NCI-H524 (cell line): ENCODE results near the gene GRK5.

Experiments used
- DNase-seq, 2 experiments: peaks; one replicate each; lab custom pipeline; 2025; lab: John Stamatoyannopoulos, UW

The GRK5 gene

DNA sequence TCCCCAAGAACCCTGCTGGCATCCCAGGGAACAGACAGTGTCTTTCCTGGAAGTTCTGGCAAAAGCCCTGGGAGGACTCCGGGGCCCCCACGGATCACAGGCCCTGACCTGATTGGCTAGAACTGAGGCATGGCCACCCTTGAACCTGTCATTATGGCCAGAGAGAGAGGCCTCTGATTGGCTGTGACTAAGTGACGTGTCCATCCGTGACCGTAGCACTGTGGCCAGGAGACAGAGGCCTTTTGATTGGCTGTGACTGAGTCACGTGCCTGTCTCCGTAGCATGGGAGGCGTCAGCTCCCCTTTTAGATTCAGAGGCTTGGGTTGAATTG is 171.3 kb downstream of the GRK5 start:
- peak in 1 of 2 experiments; percentile 39 for DNase-seq

DNA sequence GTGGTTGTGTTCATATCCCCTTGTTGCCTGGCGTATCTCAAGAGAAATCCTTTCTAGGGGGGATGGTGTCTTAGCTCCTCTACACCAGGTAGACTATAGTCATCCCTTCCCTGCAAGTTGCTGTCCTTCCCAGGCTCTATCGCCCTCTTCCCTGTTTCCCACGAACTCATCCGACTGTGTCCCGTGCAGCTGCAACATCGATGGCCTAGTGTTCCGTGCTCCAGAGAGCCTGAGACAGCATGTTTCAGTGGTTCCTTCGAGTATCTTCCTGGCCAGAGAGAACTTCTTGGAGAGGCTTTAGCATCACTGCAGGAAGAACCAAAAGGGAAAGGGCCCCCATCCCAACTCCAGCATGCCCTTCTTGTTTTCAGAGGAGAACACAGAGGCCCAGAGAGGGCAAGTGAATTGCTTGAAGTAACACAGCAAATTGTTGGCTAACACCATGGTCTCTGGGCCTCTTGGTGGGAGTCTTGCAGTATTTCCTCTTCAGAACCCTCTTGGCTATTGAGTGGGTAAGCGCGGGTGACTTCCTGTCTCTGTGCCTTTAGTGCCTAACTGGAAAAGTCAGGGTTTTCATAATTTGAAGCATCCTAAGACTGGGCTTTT is 172.2 kb downstream of the GRK5 start:
- no peak for DNase-seq

DNA sequence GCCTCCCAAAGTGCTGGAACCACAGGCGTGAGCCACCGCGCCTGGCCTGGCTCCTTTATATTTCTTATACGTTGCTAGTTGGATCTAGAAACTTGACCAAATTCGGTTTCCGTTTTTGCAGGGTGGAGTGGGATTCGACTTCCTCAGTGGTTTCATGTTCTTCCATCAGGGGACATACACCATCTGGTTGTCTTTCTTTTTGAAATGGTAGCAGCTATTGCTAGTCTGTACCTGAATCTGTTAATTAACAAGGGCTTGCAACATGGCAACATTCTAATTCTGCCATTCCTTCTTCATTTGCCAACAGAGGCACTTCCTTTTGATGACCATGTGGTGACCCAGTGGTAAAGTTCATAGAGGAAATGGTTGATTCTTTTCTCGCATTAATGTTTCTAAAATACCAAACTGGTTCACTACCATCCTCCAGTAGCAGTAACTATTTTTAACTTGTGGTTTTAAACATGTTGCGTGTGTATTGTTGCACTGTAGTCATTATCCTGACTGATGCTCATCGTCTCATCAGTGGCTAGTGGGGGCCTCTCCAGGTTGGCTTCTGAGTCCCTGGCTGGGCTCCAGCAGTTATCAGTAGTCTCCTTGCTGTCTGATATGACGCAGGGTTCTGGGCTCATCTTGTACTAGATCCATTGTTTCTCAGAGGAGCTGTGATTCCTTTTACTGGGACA is 175.9 kb downstream of the GRK5 start:
- no peak for DNase-seq

DNA sequence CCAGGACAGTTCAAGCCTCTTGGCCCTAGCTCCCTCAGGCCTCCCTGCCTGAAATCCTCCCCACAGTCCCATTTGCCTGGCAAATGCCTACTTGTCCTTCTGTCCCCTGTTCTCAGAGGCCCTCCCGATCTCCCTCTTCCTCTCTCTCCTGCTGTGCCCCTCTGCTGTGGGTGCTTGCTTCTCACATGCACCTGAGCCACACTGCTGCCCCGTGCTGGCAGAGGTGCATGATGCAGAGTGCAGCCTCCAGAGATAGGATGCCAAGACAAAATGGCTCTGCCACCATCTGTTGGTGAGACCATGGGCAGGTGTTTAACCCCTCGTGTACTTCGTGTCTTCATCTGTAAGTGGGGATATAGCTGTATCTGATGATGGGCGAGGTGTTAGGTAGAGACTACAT is 176.8 kb downstream of the GRK5 start:
- DNase-seq, result peak in 1 of 2 experiments; percentile 58

DNA sequence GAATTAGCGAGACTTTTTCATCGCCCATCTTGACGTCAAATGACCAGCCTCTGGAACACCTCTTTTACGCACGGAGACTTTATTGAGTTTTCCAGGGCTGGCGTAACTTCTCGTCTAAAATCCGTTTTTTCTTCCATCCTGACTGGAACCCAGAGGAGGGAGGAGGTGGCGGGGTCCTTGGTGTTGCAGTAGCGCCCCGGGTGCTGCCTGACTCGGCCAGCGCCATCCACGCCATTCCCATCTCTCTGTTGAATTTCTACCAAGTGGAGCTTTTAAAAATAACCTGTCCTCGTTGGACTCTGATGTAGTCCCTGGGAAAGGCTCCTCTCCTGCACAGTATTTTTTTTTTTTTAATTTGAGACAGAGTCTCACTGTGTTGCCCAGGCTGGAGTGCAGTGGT is 179.3 kb downstream of the GRK5 start:
- no peak for DNase-seq

- DNase-seq, result no peak
Measured at GRCh38 chr10:119388849-119389345, 181.5 kb downstream of the GRK5 start.

- DNase-seq, result no peak
Measured at GRCh38 chr10:119391440-119392251, 184.3 kb downstream of the GRK5 start.

GRCh38 chr10:119393019-119393418 is 185.6 kb downstream of the GRK5 start:
- DNase-seq, result no peak

DNA sequence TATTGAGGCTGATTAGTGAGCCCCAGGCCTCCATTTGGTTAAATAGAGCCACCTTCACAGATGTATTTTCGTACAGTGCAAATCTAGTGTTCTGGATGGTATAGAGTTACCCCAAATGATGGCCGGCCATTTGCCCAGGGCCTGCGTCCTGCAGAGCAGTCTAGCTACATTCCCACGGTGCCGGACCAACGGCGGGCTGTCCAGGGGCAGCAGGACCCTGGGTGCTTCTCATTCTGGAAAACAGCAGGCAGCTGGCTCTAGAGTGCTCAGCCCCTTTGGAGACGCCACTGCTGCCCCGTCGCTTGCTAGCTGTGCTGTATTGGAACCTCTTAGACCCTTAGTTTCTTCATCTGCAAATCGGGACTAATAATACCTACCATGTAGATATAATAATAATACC is 186.1 kb downstream of the GRK5 start:
- DNase-seq, result no peak

GRCh38 chr10:119393845-119394244 is 186.5 kb downstream of the GRK5 start:
- DNase-seq, result no peak

DNA sequence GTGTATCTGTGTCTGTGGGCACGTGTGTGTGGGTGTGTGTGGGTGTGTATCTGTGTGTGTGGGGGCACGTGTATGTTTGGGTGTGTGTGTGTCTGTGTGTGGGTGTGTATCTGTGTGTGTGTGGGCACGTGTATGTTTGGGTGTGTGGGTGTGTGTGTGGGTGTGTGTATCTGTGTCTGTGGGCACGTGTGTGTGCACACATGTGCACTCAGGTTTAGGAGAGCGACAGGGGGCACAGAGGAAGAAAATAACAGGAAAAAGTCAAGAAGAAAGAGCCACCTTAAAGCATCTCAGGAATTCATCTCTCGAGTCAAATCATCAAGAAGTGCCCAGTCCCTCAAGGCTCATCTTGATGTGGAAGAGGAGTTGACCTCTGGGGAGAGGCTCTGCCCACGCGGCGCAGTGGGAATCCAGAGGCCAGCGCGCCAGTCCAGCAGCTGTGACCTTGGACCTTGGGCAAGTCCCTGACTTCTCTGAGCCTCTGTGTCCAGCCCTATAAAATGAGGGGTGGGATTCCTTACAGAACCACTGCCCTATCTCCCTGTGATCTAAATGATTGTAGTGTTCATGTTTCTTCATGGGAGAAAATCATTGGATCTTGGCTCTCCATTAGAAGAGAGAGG is 187.4 kb downstream of the GRK5 start:
- DNase-seq, result no peak

DNA sequence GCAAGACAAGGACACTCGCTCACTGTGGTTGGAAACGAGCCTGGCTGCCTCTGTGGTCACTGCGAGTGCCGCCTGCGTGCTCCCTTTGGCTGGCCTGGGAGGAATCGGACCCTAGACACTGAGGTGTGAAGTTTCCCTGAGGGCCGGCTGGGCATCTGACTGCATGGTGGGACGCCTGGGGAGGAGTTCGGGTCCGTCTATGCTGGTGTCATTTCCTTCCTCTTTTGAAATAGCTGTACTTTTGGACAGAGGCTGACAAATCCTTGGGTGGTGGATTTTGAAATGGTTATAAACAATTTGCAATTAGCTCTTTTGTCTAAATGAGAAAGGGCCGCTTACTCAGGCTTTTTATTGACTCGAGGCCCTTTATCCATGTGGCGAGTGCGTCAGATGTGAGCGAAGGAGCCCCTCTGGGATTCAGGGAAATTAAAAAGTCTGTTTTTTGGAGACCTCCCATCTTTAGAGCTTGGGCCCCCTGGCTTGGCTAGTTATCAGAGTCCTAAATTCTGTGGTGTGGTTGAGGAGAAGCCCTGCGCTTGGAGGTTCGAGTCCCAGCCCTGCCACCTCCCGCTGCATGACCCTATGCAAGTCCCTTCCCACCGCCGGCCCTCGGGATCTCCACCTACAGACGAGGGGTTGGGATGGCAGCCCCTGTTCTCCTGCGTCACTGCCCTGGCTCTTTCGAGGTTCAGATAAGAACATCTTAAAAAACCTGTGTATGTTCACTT is 188.1 kb downstream of the GRK5 start:
- no peak for DNase-seq

DNA sequence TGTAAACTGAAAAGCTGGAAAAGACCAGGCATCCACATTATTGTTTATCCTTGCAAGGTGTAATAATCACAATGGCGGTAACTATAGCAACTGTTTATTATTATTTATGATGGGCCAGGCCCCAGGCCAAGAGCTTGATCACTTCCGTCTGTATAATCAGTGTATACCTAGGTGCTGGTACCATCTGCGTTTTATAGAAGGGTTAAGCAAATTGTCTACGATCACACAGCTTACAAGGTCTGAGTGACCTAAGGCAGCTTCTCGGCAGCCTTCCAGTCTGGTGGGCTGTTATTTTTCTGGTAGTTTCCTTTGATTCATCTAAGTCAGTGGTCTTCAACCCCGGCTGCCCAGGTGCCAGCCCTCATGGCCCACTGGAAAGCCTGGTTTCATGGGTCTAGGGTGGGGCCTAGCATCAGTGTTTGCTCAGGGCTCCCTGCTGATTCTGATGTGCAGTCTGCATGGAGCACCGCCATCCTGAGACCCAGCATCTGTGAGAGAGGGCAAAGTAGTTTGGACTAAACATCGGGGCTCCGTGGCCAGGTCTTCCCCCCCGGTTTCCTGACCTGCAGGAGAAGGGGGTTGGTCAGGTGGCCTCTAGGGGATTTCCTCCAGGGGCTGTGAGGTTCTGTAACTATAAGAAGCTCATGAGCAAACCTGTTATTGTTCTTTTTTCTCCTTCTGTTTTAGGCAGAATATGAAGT is 188.8 kb downstream of the GRK5 start:
- no peak for DNase-seq

- no peak for DNase-seq
Measured at GRCh38 chr10:119396709-119397071, 189.3 kb downstream of the GRK5 start.

DNA sequence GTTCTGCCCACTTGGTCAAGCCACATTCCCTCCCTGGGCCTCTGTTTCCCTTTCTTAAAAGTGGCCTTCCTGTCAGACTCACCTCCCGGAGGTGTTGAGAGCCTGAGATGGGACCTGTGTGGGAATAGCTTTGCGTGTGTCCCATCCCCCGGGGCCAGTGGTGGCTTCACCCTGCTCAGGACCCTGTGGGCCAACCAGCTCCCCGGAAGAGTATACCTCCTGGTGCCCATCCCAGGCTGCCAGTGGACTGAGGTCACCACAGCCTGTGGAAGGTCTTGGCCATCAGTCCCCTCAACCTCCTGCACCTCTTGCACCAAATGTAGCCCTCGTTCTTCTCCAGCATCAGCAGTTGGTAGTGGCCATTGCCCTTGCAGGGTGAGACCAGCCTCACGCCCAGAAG is 190.0 kb downstream of the GRK5 start:
- no peak for DNase-seq

- peak in 1 of 2 experiments; percentile 56 for DNase-seq
Measured at GRCh38 chr10:119398996-119399395, 191.6 kb downstream of the GRK5 start.

DNA sequence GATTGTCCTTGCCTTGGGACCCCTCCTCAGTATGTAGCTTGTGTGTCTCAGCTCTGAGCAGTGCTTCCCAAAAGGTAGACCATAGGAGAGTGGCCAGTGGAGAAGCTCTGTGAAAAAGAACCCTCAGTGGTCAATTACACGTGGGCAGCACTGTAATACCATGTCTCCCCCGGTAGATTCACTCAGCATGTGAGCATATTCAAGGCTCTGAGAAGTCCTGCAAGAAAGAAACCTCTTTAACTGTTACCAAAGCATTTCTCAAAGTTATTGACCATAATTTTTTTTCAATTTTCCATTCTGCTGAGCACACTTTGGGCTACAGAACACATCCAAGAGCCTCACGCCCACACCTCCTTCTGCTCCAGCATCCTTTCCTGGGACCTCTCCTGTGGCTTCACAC is 192.1 kb downstream of the GRK5 start:
- no peak for DNase-seq

DNA sequence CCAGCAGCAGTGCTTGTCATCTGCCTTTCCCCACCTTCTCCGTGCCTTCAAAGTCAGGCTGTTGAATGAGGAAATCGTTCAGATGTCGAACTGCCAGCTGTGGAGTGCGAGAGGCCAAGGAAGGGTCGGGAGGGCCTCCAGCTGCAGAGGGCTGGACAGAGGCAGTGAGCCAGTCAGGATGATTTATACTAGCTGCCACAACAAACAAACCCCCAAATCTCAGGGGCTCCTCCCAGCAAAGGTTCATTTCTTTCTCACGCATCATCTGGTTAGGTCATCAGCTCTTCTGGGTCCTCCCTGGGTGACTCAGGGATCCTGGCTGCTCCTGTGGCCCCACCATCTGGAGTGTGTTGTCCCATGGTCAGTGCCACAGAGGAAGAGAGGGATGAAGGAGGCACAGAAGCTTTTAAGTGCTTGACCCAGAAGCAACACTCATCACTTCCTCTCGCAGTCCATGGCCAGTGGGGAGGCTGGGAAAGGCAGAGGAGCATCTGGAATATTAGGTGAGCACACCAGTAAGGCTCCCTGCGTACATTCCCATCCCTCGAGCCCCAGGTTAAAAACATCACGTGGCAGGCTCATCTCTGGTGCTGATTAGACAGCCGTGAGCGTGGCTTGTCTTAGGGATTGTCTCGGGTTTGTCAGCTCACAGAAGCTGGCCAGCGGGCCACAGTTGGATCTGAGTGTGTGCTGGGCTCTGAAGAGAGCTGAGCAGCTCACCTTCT is 194.5 kb downstream of the GRK5 start:
- no peak for DNase-seq

- no peak for DNase-seq
Measured at GRCh38 chr10:119403921-119404320, 196.6 kb downstream of the GRK5 start.

- DNase-seq, result no peak
Measured at GRCh38 chr10:119404719-119405519, 197.5 kb downstream of the GRK5 start.
